Liver (tissue), 9 donors: ENCODE measurements around the gene CREB5. TPM values are rescaled to one million over a fixed set of nuclear protein-coding genes. Genes with fewer than 3 reads are reported as not detected.

Experiments
- DNase-seq: peaks from one replicate; pipeline ENCODE4 v3.0.0-alpha.2; 2017; ENCODE audit warnings: low spot score
- H3K27ac ChIP-seq, 2 donors: one replicate each; pipeline ENCODE4 v1.7.0; 2013; ENCODE audit warnings: inconsistent platforms in 2 of 2, low read length in 2 of 2, control low read depth in 1 of 2, low read depth in 1 of 2, mild to moderate bottlenecking in 1 of 2
- H3K27me3 ChIP-seq, 4 donors: one replicate each; pipeline versions ENCODE4 v1.6.1 to v1.7.0; 2013; ENCODE audit warnings: low read length in 3 of 4, inconsistent platforms in 1 of 4, mild to moderate bottlenecking in 1 of 4, moderate library complexity in 1 of 4; ENCODE audit not compliant: control insufficient read depth in 4 of 4, insufficient read depth in 4 of 4
- H3K36me3 ChIP-seq, 4 donors: one replicate each; pipeline versions ENCODE4 v1.6.1 to v1.7.0; 2013; ENCODE audit warnings: low read length in 3 of 4, mild to moderate bottlenecking in 3 of 4, low read depth in 1 of 4, moderate library complexity in 1 of 4; ENCODE audit not compliant: control insufficient read depth in 4 of 4, insufficient read depth in 3 of 4
- H3K4me1 ChIP-seq, 4 donors: one replicate each; pipeline versions ENCODE4 v1.6.1 to v1.7.0; 2013; ENCODE audit warnings: low read length in 3 of 4, mild to moderate bottlenecking in 3 of 4, moderate library complexity in 1 of 4; ENCODE audit not compliant: control insufficient read depth in 4 of 4, insufficient read depth in 4 of 4
- H3K4me3 ChIP-seq, 3 donors: one replicate each; pipeline versions ENCODE4 v1.6.1 to v1.7.0; 2013; ENCODE audit warnings: low read length in 3 of 3, control low read depth in 1 of 3, low read depth in 1 of 3, mild to moderate bottlenecking in 1 of 3
- H3K9ac ChIP-seq, 2 donors: one replicate each; pipeline ENCODE4 v1.7.0; 2013; ENCODE audit warnings: low read length in 2 of 2, mild to moderate bottlenecking in 2 of 2, moderate library complexity in 2 of 2, control low read depth in 1 of 2, low read depth in 1 of 2
- H3K9me3 ChIP-seq, 4 donors: one replicate each; pipeline versions ENCODE4 v1.6.1 to v1.7.0; 2013; ENCODE audit warnings: low read length in 3 of 4; ENCODE audit not compliant: control insufficient read depth in 4 of 4
- ATF3 ChIP-seq: IDR thresholded peaks from 2 replicates; pipeline ENCODE4 v1.6.1; 2016; ENCODE audit warnings: antibody characterized with exemption
- EGR1 ChIP-seq, 2 donors: IDR thresholded peaks; 2 replicates each; pipeline ENCODE4 v1.6.1; 2016 to 2018; ENCODE audit warnings: antibody characterized with exemption in 2 of 2, low read depth in 2 of 2
- FOXA1 ChIP-seq: IDR thresholded peaks from 2 replicates; pipeline ENCODE4 v1.6.1; 2016; ENCODE audit warnings: antibody characterized with exemption
- FOXA2 ChIP-seq: IDR thresholded peaks from 2 replicates; pipeline ENCODE4 v1.6.1; 2016; ENCODE audit warnings: antibody characterized with exemption
- GABPA ChIP-seq, 2 donors: IDR thresholded peaks in 1 of 2; conservative IDR thresholded peaks in 1 of 2; 2 replicates each; pipeline ENCODE4 v1.6.1; 2016; ENCODE audit warnings: antibody characterized with exemption in 2 of 2, mild to moderate bottlenecking in 1 of 2, moderate library complexity in 1 of 2
- HNF4A ChIP-seq, 2 donors: conservative IDR thresholded peaks; 2 replicates each; pipeline ENCODE4 v1.6.1; 2016; ENCODE audit warnings: antibody characterized with exemption in 2 of 2, mild to moderate bottlenecking in 2 of 2
- NR2F2 ChIP-seq: IDR thresholded peaks from 2 replicates; pipeline ENCODE4 v1.6.1; 2016; ENCODE audit warnings: antibody characterized with exemption
- RAD21 ChIP-seq, 2 donors: IDR thresholded peaks; 2 replicates each; pipeline ENCODE4 v1.6.1; 2016; ENCODE audit warnings: antibody characterized with exemption in 2 of 2, mild to moderate bottlenecking in 2 of 2
- REST ChIP-seq: IDR thresholded peaks from 2 replicates; pipeline ENCODE4 v1.6.1; 2016; ENCODE audit warnings: antibody characterized with exemption, mild to moderate bottlenecking
- RXRA ChIP-seq, 2 donors: IDR thresholded peaks; 2 replicates each; pipeline ENCODE4 v1.6.1; 2017 to 2018; ENCODE audit warnings: antibody characterized with exemption in 2 of 2, mild to moderate bottlenecking in 1 of 2
- SP1 ChIP-seq: IDR thresholded peaks from 2 replicates; pipeline ENCODE4 v1.6.1; 2018; ENCODE audit warnings: antibody characterized with exemption, mild to moderate bottlenecking
- TAF1 ChIP-seq: conservative IDR thresholded peaks from 2 replicates; pipeline ENCODE4 v1.6.1; 2016; ENCODE audit warnings: antibody characterized with exemption, mild to moderate bottlenecking
- YY1 ChIP-seq: IDR thresholded peaks from 2 replicates; pipeline ENCODE4 v1.6.1; 2016; ENCODE audit warnings: antibody characterized with exemption, mild to moderate bottlenecking
- WGBS: extraction: QIAGEN DNeasy Blood & Tissue Kit; methylation state at CpG from one replicate; pipeline ENCODE4 v1.1.7; 2013; 5-methylcytosine and 5-hydroxymethylcytosine counted together
- polyA plus RNA-seq, 2 donors: library from polyadenylated mRNA; stranded (reverse) in 1 of 2; unstranded in 1 of 2; fragments of 200-250 nt in 1 of 2; fragments of >200 nt in 1 of 2; fragmentation: Nextera tagmentation in 1 of 2; extraction: Ambion mirVana in 1 of 2; gene quantifications; one replicate each; pipeline versions ENCODE4 v1.2.1 to v1.2.3, GENCODE V29; 2013 to 2015
- total RNA-seq, 2 donors: library from RNA; depleted of rRNA; stranded (reverse); fragments of >200 nt; gene quantifications; one replicate each; pipeline ENCODE4 v1.2.3, GENCODE V29; 2014
- TF ChIP-seq, protein P1 (sequence below): fragments of 150-350 bp; IDR thresholded peaks from 2 replicates; pipeline ENCODE4 v1.5.1; 2017; ENCODE audit warnings: improper control_type of control experiment, low read depth, low read length; ENCODE audit not compliant: missing input control
- donor health status: healthy.
- donor health status: healthy.
- donor health status: healthy.
- donor health status: healthy.
- donor health status: healthy.

CREB5 gene
- total and polyA plus RNA-seq, 4 donors, result 0.25 to 0.92 (median 0.67) TPM

DNA sequence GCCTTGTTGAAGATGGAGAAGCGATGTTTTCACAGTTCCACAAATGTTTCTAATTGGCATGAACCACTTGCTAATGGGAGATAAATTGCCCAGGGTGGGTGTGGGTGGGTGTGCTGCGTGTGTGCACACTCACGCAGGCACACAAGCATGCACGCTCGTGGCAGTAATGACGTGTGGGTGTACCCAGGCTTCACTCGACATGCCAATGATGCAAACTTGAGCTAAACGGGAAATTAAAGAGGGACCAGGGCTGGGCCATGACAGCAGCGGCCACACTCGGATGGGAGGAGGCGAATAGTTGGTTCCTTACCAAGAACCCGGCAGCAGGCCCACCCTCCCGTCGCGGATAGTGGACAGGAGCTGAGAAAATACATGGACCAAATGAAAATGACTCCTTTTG, 386.0 kb downstream of the CREB5 start:
- H3K27me3 ChIP-seq, result no peaks in the 10 kb centered on the region
- no peaks in the 10 kb centered on the region for H3K36me3 ChIP-seq
- WGBS, result 92% methylated on average over 15 of the region's 15 CpGs
- no peak overlapping the region for H3K27ac ChIP-seq
- no peak overlapping the region for H3K9ac ChIP-seq
- H3K4me1 ChIP-seq, result no peaks in the 10 kb centered on the region
- H3K9me3 ChIP-seq, result no peaks in the 10 kb centered on the region
- TF ChIP-seq RAD21 (IDR thresholded peaks at IDR 0.05), result no peak
- no peak for TF ChIP-seq YY1
- no peak for TF ChIP-seq TAF1
- TF ChIP-seq GABPA (IDR thresholded peaks at IDR 0.05 in 1 of 2, conservative IDR thresholded peaks at IDR 0.05 in 1 of 2), result no peak
- no peak for TF ChIP-seq REST
- TF ChIP-seq EGR1 (IDR thresholded peaks at IDR 0.05; ENCODE audit: low read depth in 2 of 2), result no peak
- TF ChIP-seq HNF4A (conservative IDR thresholded peaks at IDR 0.05), result no peak
- TF ChIP-seq NR2F2, result no peak
- no peak for TF ChIP-seq ATF3
- TF ChIP-seq FOXA1, result no peak
- TF ChIP-seq FOXA2, result no peak
- no peak for TF ChIP-seq RXRA (IDR thresholded peaks at IDR 0.05)
- no peak for TF ChIP-seq SP1
- TF ChIP-seq, protein P1, sequence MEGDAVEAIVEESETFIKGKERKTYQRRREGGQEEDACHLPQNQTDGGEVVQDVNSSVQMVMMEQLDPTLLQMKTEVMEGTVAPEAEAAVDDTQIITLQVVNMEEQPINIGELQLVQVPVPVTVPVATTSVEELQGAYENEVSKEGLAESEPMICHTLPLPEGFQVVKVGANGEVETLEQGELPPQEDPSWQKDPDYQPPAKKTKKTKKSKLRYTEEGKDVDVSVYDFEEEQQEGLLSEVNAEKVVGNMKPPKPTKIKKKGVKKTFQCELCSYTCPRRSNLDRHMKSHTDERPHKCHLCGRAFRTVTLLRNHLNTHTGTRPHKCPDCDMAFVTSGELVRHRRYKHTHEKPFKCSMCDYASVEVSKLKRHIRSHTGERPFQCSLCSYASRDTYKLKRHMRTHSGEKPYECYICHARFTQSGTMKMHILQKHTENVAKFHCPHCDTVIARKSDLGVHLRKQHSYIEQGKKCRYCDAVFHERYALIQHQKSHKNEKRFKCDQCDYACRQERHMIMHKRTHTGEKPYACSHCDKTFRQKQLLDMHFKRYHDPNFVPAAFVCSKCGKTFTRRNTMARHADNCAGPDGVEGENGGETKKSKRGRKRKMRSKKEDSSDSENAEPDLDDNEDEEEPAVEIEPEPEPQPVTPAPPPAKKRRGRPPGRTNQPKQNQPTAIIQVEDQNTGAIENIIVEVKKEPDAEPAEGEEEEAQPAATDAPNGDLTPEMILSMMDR, result no peak
- no peak for DNase-seq
- H3K4me3 ChIP-seq, result no peak overlapping the region

DNA sequence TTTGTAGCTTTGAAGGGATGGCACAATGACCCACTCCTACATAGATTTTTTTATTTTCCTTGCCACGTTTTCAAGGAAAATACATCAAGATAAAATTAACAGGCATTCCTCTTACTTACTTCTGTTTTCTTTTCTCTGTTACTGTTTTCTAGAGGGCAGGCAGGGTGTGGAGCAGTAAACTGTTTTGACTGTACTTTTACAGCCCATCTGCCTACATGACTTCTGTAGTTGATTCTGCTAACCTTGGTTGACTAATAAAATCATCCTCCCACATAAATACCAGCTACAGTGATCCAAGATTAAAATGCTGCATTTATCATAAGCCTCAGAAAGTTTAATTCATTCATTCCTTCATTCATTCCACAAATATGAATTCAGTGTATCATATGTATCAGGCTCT, 387.3 kb downstream of the CREB5 start:
- H3K4me1 ChIP-seq, result no peaks in the 10 kb centered on the region
- H3K4me3 ChIP-seq, result no peak overlapping the region
- no peaks in the 10 kb centered on the region for H3K36me3 ChIP-seq
- no peak overlapping the region for H3K9ac ChIP-seq
- no peak for DNase-seq
- 54% methylated on average over 1 of the region's 1 CpG for WGBS
- H3K27ac ChIP-seq, result no peak overlapping the region
- H3K27me3 ChIP-seq, result no peaks in the 10 kb centered on the region
- no peaks in the 10 kb centered on the region for H3K9me3 ChIP-seq
- TF ChIP-seq YY1, result no peak
- TF ChIP-seq SP1, result no peak
- TF ChIP-seq HNF4A (conservative IDR thresholded peaks at IDR 0.05), result no peak
- TF ChIP-seq, protein P1, result no peak
- TF ChIP-seq TAF1, result no peak
- TF ChIP-seq RXRA (IDR thresholded peaks at IDR 0.05), result no peak
- TF ChIP-seq FOXA2, result no peak
